Thoracic aorta (tissue), 2 donors: ENCODE results near the gene MED8. TPM values are rescaled to one million over a fixed set of nuclear protein-coding genes. Genes with fewer than 3 reads are reported as not detected.
"Not testable (repeated sequence)": the region's sequence is repeated elsewhere in the genome, so short reads cannot be mapped to it uniquely, and the experiment has no call there.

Experiments used
- ATAC-seq: fragments of 150-250 bp; one replicate; pipeline ENCODE4 v1.8.0; 2017; ENCODE audit warnings: low read depth; ENCODE audit not compliant: insufficient number of reproducible peaks, low FRiP score
- DNase-seq: peaks from one replicate; pipeline ENCODE4 v3.0.0-alpha.2; 2020; ENCODE audit warnings: low spot score
- H3K27ac ChIP-seq, 2 donors: fragments of 200-600 bp; sonication (generic); 1 replicate in 1 of 2; 2 replicates in 1 of 2; pipeline ENCODE4 v1.5.1; 2016; ENCODE audit warnings: mild to moderate bottlenecking in 2 of 2, moderate library complexity in 2 of 2
- H3K27me3 ChIP-seq: fragments of 200-600 bp; sonication (generic); replicated peaks from 2 replicates; pipeline ENCODE4 v1.6.0; 2016; ENCODE audit warnings: mild to moderate bottlenecking; ENCODE audit not compliant: insufficient read depth
- H3K36me3 ChIP-seq: fragments of 200-600 bp; sonication (generic); one replicate; pipeline ENCODE4 v1.5.1; 2016
- H3K4me1 ChIP-seq, 2 donors: fragments of 200-600 bp; sonication (generic); 1 replicate in 1 of 2; 2 replicates in 1 of 2; pipeline versions ENCODE4 v1.5.1 to v1.6.0; 2016; ENCODE audit warnings: low read depth in 2 of 2, mild to moderate bottlenecking in 1 of 2; ENCODE audit not compliant: control insufficient read depth in 1 of 2
- H3K4me3 ChIP-seq: fragments of 200-600 bp; sonication (generic); 2 replicates; pipeline ENCODE4 v1.5.1; 2016; ENCODE audit warnings: mild to moderate bottlenecking
- H3K9me3 ChIP-seq: fragments of 200-600 bp; sonication (generic); 2 replicates; pipeline ENCODE4 v1.5.1; 2016
- total RNA-seq, 2 donors: library from RNA; depleted of rRNA; stranded (reverse); fragments of >200 nt; gene quantifications; one replicate each; pipeline versions ENCODE4 v1.1.0 to v1.2.3, GENCODE V29; 2016
- TF ChIP-seq, protein P1 (sequence below): fragments of 200-600 bp; sonication (generic); IDR thresholded peaks from one replicate; pipeline ENCODE4 v1.5.1; 2019; ENCODE audit warnings: antibody characterized with exemption

Gene MED8
- total RNA-seq, 2 donors from 2014 or later, result 33.8 to 52.7 TPM

DNA sequence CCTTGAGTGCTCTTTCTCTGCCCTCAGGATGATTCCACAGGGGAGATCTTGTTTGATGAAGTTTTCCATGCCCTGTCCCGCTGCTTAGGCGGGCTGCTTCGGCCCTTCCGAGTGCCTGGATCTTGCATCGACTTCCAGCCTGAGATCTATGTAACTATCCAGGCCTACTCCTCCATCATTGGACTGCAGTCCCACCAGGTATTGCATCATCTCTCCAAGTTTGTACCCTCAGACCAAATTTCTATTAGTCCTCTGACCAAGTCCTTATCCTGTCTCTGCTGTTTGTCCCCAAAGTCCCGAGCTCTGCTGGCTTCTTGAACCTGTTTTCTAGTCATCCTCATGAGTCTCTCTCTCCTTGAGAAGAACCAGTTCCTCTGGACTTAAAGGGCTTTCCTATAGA, 14.8 kb upstream of the MED8 start:
- Histone ChIP-seq H3K4me3 (no peak overlapping the region), H3K4me1 (no peaks in the 10 kb centered on the region), H3K27me3 (no peaks in the 10 kb centered on the region), H3K27ac (no peak overlapping the region), H3K36me3 (peaks cover 46% of the 10 kb centered on the region), H3K9me3 (no peaks in the 10 kb centered on the region)
- ATAC-seq, result no peak
- TF ChIP-seq, protein P1, sequence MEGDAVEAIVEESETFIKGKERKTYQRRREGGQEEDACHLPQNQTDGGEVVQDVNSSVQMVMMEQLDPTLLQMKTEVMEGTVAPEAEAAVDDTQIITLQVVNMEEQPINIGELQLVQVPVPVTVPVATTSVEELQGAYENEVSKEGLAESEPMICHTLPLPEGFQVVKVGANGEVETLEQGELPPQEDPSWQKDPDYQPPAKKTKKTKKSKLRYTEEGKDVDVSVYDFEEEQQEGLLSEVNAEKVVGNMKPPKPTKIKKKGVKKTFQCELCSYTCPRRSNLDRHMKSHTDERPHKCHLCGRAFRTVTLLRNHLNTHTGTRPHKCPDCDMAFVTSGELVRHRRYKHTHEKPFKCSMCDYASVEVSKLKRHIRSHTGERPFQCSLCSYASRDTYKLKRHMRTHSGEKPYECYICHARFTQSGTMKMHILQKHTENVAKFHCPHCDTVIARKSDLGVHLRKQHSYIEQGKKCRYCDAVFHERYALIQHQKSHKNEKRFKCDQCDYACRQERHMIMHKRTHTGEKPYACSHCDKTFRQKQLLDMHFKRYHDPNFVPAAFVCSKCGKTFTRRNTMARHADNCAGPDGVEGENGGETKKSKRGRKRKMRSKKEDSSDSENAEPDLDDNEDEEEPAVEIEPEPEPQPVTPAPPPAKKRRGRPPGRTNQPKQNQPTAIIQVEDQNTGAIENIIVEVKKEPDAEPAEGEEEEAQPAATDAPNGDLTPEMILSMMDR, result no peak
- no peak for DNase-seq

DNA sequence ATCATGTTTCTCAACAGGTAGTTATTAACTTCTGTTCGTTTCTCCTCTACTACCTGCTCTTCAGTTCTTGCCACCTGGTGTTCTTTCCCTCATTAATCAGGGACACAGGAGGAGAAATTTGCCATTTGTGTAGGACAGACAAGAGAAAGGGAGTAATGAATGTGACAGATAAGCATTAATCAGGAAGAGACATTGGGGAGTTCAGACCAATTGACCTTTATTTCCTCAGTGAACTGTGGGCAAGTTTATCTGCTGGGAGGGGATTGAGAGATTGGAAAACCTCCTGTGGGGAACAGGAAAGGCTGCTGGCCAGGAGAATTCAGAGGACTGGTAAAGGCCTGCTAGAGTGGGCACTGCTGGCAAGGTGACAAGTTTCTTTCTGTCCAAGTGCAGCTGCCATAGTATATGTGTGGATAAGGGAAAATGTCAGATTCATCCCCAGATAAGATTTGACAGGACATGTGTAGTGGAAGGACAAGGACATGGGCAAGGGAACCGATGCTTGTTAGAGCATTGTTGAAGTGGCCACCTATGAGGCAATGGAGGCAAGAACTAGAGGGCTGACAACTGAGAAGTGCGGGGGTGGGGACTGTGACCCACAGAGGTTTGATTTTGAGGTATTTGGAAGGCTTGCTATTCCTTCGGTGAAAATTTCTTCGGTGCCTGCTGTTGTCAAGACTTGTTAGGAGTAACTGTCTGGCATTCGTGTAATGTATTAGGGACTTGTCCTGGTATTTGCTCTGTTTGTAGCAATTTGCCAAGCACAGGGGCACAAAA, 12.7 kb upstream of the MED8 start:
- no peak overlapping the region for H3K4me3 ChIP-seq
- no peak overlapping the region for H3K27ac ChIP-seq
- TF ChIP-seq, protein P1, result no peak
- no peaks in the 10 kb centered on the region for H3K27me3 ChIP-seq
- no peaks in the 10 kb centered on the region for H3K9me3 ChIP-seq
- DNase-seq, result no peak
- ATAC-seq, result no peak
- no peaks in the 10 kb centered on the region for H3K4me1 ChIP-seq
- H3K36me3 ChIP-seq, result peaks cover 38% of the 10 kb centered on the region

DNA sequence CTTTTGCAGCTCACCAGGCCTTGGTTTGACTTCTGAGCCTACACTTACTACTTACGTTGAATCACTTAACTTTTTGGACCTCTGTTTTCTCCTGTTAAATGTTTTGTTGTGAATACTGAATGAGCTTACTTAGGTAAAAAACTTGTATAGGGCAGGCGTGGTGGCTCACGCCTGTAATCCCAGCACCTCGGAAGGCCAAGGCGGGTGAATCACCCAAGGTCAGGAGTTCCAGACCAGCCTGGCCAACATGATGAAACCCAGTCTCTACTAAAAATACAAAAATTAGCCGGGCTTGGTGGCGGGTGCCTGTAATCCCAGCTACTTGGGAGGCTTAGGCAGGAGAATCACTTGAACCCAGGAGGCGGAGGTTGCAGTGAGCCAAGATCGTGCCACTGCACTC, 10.8 kb upstream of the MED8 start:
- ATAC-seq, H3K4me1 ChIP-seq, H3K9me3 ChIP-seq, H3K27me3 ChIP-seq, H3K4me3 ChIP-seq, DNase-seq, H3K27ac ChIP-seq: not testable (repeated sequence)
- peaks cover 19% of the 10 kb centered on the region for H3K36me3 ChIP-seq

DNA sequence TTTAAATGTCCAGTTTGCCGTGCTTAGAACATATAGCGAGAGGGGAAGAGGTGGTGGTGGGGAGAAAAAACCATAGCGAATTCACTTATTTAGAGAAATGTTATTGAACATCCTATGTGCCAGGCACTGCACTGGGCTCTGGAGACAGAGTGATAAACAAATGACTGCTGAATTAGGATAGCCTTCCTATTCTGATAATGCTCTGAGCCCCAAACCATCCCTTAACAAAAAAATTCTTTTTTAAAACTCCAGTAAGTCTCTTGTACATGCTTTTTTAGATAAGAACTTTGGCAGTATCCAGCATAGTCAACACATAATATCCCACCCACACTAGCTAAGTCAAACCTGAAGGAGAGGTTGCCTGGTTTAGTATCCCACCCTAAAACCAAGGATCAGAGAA, 8.6 kb upstream of the MED8 start:
- TF ChIP-seq, protein P1, result no peak
- ATAC-seq (no peak), DNase-seq (no peak)
- H3K27me3 ChIP-seq, result no peaks in the 10 kb centered on the region
- no peaks in the 10 kb centered on the region for H3K4me1 ChIP-seq
- H3K4me3 ChIP-seq, result no peak overlapping the region
- H3K9me3 ChIP-seq, result no peaks in the 10 kb centered on the region
- H3K36me3 ChIP-seq, result no peaks in the 10 kb centered on the region
- no peak overlapping the region for H3K27ac ChIP-seq

DNA sequence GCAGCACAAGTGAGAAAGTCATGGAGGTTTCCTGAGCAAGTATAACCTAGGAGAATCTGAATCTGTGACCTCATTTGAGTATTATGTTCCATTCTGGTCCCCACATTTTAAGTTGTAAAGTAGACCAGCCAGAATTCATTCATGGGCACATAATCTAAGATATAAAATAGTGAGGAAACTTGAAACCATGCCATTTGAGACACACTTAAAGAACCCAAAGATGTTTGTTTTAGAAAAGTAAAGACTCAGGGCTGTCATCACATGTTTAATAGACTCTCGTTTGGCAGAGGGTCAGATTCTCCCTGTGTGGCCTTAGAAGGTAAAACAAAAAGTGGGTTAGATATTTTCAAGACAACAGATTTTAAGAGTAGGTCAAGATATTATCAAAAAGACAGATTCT, 6.5 kb upstream of the MED8 start:
- Histone ChIP-seq H3K4me3 (no peak overlapping the region), H3K36me3 (no peaks in the 10 kb centered on the region), H3K27ac (no peak overlapping the region), H3K4me1 (peaks cover under 1 to 4% of the 10 kb centered on the region in 2 donors), H3K27me3 (no peaks in the 10 kb centered on the region), H3K9me3 (no peaks in the 10 kb centered on the region)
- TF ChIP-seq, protein P1, result no peak
- DNase-seq (no peak), ATAC-seq (no peak)

DNA sequence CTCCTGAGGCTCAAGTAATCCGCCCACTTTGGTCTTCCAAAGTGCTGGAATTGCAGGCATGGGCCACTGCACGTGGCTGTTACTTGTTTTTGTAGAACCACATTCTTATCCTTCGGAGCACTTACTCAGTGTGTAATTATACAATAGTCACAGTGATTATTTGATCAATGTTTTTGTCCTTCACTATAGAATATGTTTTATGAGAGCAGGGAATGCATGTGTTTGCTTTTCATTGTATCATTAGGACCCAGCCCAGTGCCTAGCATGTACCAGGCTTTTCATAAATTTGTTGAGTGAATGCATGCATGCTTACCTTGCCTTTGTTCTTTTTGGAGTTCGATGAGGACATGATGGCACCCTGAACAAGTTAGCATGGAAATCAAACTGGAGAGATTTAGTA, 5.9 kb upstream of the MED8 start:
- ATAC-seq, result no peak
- H3K9me3 ChIP-seq, result no peaks in the 10 kb centered on the region
- peaks cover 5 to 9% of the 10 kb centered on the region in 2 donors for H3K4me1 ChIP-seq
- H3K27ac ChIP-seq, result no peak overlapping the region
- H3K27me3 ChIP-seq, result no peaks in the 10 kb centered on the region
- TF ChIP-seq, protein P1, result no peak
- DNase-seq, result no peak
- H3K36me3 ChIP-seq, result no peaks in the 10 kb centered on the region
- no peak overlapping the region for H3K4me3 ChIP-seq
